ENCODE data around the gene IARS1. TPM values are rescaled to one million over a fixed set of nuclear protein-coding genes. Genes with fewer than 3 reads are reported as not detected.

Gene IARS1
- total and polyA plus RNA-seq, 2 of the 4 experiments (the other 2 are of a cell fraction): 85.3 to 414 TPM

- Histone ChIP-seq H2BK15ac (ENCODE audit: low read depth, low read length) (no peak overlapping the region), H3K4me1 (ENCODE audit: control insufficient read depth, insufficient read depth, low read length) (peaks cover 4% of the 10 kb centered on the region), H2BK5ac (ENCODE audit: low read depth, low read length, poor library complexity, severe bottlenecking) (no peak overlapping the region), H3K9ac (ENCODE audit: low read depth, low read length) (no peak overlapping the region), H3K14ac (replicated peaks; ENCODE audit: low read depth, low read length) (no peak overlapping the region), H3K56ac (ENCODE audit: extremely low read depth, insufficient read depth, low read length) (no peak overlapping the region), H3K9me1 (ENCODE audit: insufficient read depth, low read length) (no peaks in the 10 kb centered on the region; the same call in 1 of the 2 replicates), H3K9me3 (ENCODE audit: control insufficient read depth, insufficient read depth, low read length) (no peaks in the 10 kb centered on the region), H4K20me1 (ENCODE audit: insufficient read depth, low read length) (no peaks in the 10 kb centered on the region), H2BK120ac (ENCODE audit: low read depth, low read length) (no peak overlapping the region), H3K36me3 (ENCODE audit: control insufficient read depth, insufficient read depth, low read length) (peaks cover 18% of the 10 kb centered on the region), H2AFZ (replicated peaks; ENCODE audit: low read length, poor library complexity) (no peak overlapping the region), H3K4me2 (ENCODE audit: low read depth, low read length) (no peak overlapping the region), H3K27ac (ENCODE audit: insufficient read depth, low read length) (no peak overlapping the region), H4K91ac (ENCODE audit: insufficient read depth, low read depth, low read length) (no peak overlapping the region), H3K18ac (ENCODE audit: low read depth, low read length) (no peak overlapping the region), H3K4ac (ENCODE audit: low read depth, low read length) (no peak overlapping the region), H3K79me1 (ENCODE audit: low read depth in 1 of 2, low read length in 2 of 2) (peaks cover 2 to 13% of the 10 kb centered on the region in 2 experiments), H3K4me3 (ENCODE audit: insufficient read depth, low read depth, low read length) (no peak overlapping the region), H3K23ac (ENCODE audit: low read depth, low read length) (no peak overlapping the region), H2AK5ac (ENCODE audit: low read depth, low read length) (no peak overlapping the region), H4K5ac (ENCODE audit: low read depth, low read length) (no peak overlapping the region), H2AK9ac (replicated peaks; ENCODE audit: low read depth, low read length, poor library complexity) (no peak overlapping the region), H2BK20ac (ENCODE audit: low read depth, low read length) (no peak overlapping the region), H3K27me3 (ENCODE audit: control insufficient read depth, insufficient read depth, low read length) (no peaks in the 10 kb centered on the region), H4K8ac (ENCODE audit: low read depth in 2 of 2, low read length in 2 of 2) (no peak overlapping the region)
- POLR2A ChIA-PET (ENCODE audit: unreplicated experiment): no interaction called here
- TF ChIP-seq BHLHE40 (IDR thresholded peaks at IDR 0.05; ENCODE audit: low read depth, low read length) (no peak), FOS (IDR thresholded peaks at IDR 0.05; ENCODE audit: low read depth, low read length) (no peak), CHD1 (IDR thresholded peaks at IDR 0.05; ENCODE audit: low read depth, low read length) (no peak)
- DNase-seq: no peak
- no CpG with 5 or more reads among the region's 3 CpGs for WGBS, 2 experiments (ENCODE audit: extremely low coverage in 2 of 2, insufficient read length in 1 of 2)
- no peak for ATAC-seq (ENCODE audit: low read depth)
- in situ Hi-C loops (cut with MboI; ENCODE audit: low sequenced_read_pairs) (loop anchor here (10.0 kb wide), 1 partner anchor 163 kb away; no protein-coding TSS in a partner anchor), intact Hi-C loops (cut with micrococcal nuclease) (no loop called here), dilution Hi-C loops (cut with HindIII; ENCODE audit: low sequenced_read_pairs, unreplicated experiment) (no loop called here)
- CTCF ChIA-PET: no interaction called here
- no TSS peak for BruUV-seq (replicated peaks)
Observed at GRCh38 chr9:92297611-92298010, 4.1 kb upstream of the IARS1 start.
